Stimulated activated CD4-positive, alpha-beta T cell treated with anti-CD3 and anti-CD28 coated beads, Interleukin-15, amount 100 ng/mL, for 1 hour (primary cell): ENCODE measurements around the gene FST.

Source experiments
- DNase-seq, 2 donors: peaks; one replicate each; pipeline ENCODE4 v3.0.0-alpha.2; 2020; ENCODE audit warnings: low read depth in 1 of 2, low spot score in 1 of 2

FST gene

GRCh38 chr5:53473633-53474032 is 6.8 kb upstream of the FST start:
- no peak for DNase-seq

DNA sequence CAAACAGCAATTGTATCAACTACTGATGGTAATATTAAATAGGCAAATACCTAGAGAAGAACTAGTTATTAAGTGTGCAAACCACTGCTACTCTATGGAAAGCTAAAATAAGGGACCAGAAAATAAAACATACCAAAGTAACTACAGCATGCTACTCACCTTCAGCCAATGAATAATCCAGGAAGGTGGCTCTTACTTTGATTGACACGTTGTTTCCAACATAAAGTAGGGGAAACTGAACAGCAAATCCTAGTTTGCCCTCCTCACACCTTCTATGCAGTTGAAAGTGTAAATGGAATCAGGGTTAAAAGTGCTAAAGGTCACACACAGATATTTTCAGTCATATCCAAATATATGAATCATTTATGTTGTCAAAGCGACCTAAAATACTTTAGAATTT is 5.1 kb upstream of the FST start:
- DNase-seq: no peak

DNA sequence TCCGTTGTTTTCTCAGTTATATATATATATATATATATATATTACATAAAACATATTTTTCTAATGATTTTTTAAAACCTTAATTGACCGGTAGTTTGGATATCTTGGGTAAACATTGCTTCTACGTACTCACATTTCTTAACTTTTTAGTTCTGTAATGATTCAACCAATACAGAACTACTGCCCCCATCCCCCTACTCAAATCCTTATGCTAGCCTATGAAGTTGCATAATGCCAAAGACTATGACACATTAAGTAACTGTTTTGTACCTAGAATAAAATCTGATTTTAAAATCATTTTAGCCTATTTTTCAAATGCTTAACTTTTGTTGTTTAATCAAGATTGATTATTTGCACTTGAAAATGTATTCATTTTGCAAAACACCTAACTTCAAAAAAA is 4.4 kb upstream of the FST start:
- DNase-seq: no peak

GRCh38 chr5:53476531-53477480 is 3.6 kb upstream of the FST start:
- DNase-seq: no peak

DNA sequence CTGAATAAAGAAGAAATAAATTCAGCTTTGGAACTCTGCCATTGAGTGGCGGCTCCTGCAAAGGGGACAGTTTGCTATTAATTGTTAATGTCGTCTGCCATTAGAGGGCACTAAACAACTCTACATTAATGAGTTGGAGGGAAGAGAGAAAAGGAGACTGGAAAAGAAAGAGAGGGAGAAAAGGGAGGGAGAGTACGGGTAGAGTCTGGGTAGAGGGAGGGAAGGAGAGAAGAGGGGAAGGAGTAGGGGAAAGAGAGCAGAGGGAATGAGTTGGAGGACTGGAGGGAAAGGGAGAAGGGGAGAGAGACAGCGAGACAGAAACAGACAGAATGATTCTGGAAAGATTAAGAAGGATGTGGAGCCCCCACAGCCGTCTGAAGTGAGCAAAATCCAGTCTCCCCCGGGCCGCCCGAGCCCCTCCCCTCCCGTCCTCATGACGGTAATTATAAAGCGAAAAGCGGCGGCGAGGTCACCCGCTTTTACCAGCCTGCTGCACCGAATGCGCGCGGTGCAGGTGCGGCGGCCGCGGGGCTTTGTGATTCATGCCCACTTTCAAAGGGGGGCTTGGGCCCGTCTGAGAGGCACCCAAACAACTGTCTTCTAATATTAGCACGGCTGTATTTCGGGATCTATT is 1.9 kb upstream of the FST start:
- DNase-seq: no peak

GRCh38 chr5:53479045-53479589 is 1.3 kb upstream of the FST start:
- no peak for DNase-seq

DNA sequence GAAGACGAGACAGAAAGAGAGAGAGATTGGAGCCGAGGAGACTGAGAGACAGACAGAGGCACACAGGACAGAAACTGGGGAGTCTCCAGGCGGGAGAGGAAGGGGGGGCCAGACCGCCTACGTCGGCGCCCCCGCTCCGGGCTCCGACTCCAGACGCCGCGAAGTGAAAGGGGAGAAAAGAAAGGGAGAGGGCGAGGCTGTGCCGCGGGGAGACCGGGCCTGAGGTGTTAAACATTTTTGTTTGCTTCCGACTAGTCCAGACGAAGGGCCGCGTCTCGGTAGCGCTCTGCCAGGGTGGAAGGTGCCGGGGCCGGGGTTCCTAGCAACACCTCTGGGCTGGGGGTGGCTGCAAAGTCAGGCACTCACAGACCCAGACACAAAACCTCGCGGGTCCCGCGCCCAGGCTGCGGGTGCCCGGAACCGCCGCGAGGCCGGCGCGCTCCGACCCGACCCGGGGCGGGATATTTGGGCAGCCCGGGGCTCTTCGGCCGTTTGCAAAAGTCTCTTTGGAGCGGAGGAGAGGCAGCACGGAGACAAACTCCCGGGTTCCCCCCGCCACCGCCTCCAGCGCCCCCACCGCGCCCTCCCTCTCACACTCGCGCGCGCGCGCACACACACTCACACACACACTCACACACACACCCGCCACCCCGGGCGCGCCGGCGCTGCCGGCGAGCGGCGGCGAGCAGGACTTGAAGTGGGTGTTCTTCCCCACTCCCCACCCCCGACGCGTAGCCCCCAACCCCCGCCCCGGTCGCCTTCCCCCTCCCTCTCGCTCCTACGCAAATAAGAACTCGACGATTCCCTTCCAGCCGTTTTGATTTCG is 626 bp upstream of the FST start:
- DNase-seq: peak in 1 of 2 donors; percentile 20

- no peak for DNase-seq
Observed at GRCh38 chr5:53481159-53481886, 894 bp downstream of the FST start.

GRCh38 chr5:53481887-53482716 is 1.7 kb downstream of the FST start:
- DNase-seq: peak in 1 of 2 donors; percentile 33

GRCh38 chr5:53482717-53483638 is 2.5 kb downstream of the FST start:
- no peak for DNase-seq

- no peak for DNase-seq
Observed at GRCh38 chr5:53487436-53487835, 7.0 kb downstream of the FST start.

- DNase-seq: no peak
Observed at GRCh38 chr5:53488195-53488722, 7.8 kb downstream of the FST start.

GRCh38 chr5:53490747-53491146 is 10.3 kb downstream of the FST start:
- no peak for DNase-seq

DNA sequence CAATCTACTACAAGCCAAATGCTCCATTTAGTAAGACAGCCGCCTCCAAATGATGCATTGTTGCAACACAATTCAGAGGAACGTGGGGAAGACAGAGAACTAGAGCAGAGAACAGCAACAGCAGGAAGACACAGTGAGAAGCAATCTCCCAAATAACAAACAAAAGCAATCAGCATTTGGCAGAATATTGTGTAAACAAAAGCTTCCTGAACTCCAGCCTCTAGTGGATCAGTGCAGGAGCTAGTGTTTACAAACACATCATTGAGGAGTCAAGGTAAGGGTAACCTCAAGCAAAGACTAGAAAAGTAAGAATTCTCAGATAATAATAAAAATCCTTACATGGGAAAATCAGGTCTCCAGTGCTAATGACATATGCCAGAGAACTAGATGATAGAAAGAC is 20.6 kb downstream of the FST start:
- DNase-seq: no peak

- DNase-seq: no peak
Observed at GRCh38 chr5:53503562-53504218, 23.3 kb downstream of the FST start.

GRCh38 chr5:53507013-53507412 is 26.6 kb downstream of the FST start:
- DNase-seq: no peak

DNA sequence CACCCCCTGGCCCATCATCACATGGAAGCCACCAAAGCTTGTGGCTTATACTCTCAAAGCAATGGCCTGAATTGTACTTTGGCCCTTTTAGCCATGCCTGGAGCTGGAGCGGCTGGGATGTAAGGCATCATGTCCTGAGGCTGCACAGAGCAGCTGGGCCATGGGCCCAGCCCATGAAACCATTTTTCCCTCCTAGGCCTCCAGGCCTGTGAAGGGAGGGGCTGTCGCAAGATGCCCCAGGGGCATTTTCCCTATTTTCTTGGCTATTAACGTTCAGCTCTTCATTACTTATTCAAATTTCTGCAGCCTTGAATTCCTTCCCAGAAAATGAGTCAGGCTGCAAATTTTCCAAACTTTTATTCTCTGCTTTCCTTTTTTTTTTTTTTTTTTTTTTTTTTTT is 27.7 kb downstream of the FST start:
- no peak for DNase-seq

DNA sequence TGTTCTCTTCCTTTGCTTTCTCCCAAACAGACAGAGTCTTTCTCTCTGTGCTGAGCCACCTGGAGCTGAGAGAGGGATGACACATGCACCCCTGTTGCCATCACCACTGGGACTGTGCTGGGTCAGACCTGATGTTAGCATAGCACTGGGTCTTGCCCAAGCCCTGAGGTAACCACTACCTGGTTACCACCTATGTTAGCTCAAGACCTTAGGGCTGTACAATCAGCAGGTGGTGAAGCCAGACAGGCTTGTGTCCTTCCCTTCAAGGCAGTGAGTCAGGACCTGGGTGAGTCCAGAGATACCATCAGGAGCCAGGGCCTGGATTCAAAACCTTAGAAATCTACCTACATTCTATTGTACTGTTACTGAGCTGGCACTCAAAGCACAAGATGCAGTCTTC is 32.1 kb downstream of the FST start:
- DNase-seq: no peak
